ENCODE data around the gene FAM76A.

FAM76A gene

GRCh38 chr1:27726173-27727044, 648 bp downstream of the FAM76A start:
- peak; percentile 21 for DNase-seq (ENCODE audit: low read depth)
- H3K4me3 ChIP-seq (ENCODE audit: control insufficient read depth, low read depth, low read length), result peak overlapping the region; percentile 84
- no peak for TF ChIP-seq CTCF (conservative IDR thresholded peaks at IDR 0.05; ENCODE audit: control insufficient read depth, insufficient read depth, low read depth, low read length)

- no peak for TF ChIP-seq CTCF (conservative IDR thresholded peaks at IDR 0.05; ENCODE audit: control insufficient read depth, insufficient read depth, low read depth, low read length)
- peak overlapping the region; percentile 84 for H3K4me3 ChIP-seq (ENCODE audit: control insufficient read depth, low read depth, low read length)
- DNase-seq (ENCODE audit: low read depth), result peak; percentile 56
Observed at GRCh38 chr1:27727126-27727525, 1.4 kb downstream of the FAM76A start.

GRCh38 chr1:27736252-27736651, 10.5 kb downstream of the FAM76A start:
- TF ChIP-seq CTCF (conservative IDR thresholded peaks at IDR 0.05; ENCODE audit: control insufficient read depth, insufficient read depth, low read depth, low read length), result no peak
- DNase-seq (ENCODE audit: low read depth), result no peak
- no peak overlapping the region for H3K4me3 ChIP-seq (ENCODE audit: control insufficient read depth, low read depth, low read length)

- TF ChIP-seq CTCF (conservative IDR thresholded peaks at IDR 0.05; ENCODE audit: control insufficient read depth, insufficient read depth, low read depth, low read length), result no peak
- H3K4me3 ChIP-seq (ENCODE audit: control insufficient read depth, low read depth, low read length), result no peak overlapping the region
- no peak for DNase-seq (ENCODE audit: low read depth)
Observed at GRCh38 chr1:27741121-27741520, 15.4 kb downstream of the FAM76A start.

- TF ChIP-seq CTCF (conservative IDR thresholded peaks at IDR 0.05; ENCODE audit: control insufficient read depth, insufficient read depth, low read depth, low read length), result no peak
- H3K4me3 ChIP-seq (ENCODE audit: control insufficient read depth, low read depth, low read length), result no peak overlapping the region
- no peak for DNase-seq (ENCODE audit: low read depth)
Observed at GRCh38 chr1:27744556-27744955, 18.8 kb downstream of the FAM76A start.

- TF ChIP-seq CTCF (conservative IDR thresholded peaks at IDR 0.05; ENCODE audit: control insufficient read depth, insufficient read depth, low read depth, low read length), result no peak
- DNase-seq (ENCODE audit: low read depth), result no peak
- no peak overlapping the region for H3K4me3 ChIP-seq (ENCODE audit: control insufficient read depth, low read depth, low read length)
Observed at GRCh38 chr1:27745466-27745865, 19.7 kb downstream of the FAM76A start.
